Measurements from ENCODE around the gene EVA1B.

Gene EVA1B

GRCh38 chr1:36323636-36324352 lies at the start of gene EVA1B:
TSS of gene EVA1B (minus strand) at chr1:36323645. CDS start at chr1:36323037, 608 bp downstream.
- peak; percentile 27 for DNase-seq (ENCODE audit: low spot score)

- DNase-seq (ENCODE audit: low spot score), result no peak
These were observed 49.2 kb upstream of the EVA1B start for GRCh38 chr1:36372617-36373016.

- peak; percentile 82 for DNase-seq (ENCODE audit: low spot score)
These were observed 45.8 kb upstream of the EVA1B start for GRCh38 chr1:36369061-36369861.

- DNase-seq (ENCODE audit: low spot score), result no peak
These were observed 44.4 kb upstream of the EVA1B start for GRCh38 chr1:36367798-36368197.

GRCh38 chr1:36367066-36367465 lies 43.6 kb upstream of the EVA1B start:
- DNase-seq (ENCODE audit: low spot score), result no peak

- no peak for DNase-seq (ENCODE audit: low spot score)
These were observed 42.7 kb upstream of the EVA1B start for GRCh38 chr1:36366091-36366661.

GRCh38 chr1:36365381-36365780 lies 41.9 kb upstream of the EVA1B start:
- no peak for DNase-seq (ENCODE audit: low spot score)

- no peak for DNase-seq (ENCODE audit: low spot score)
These were observed 36.6 kb upstream of the EVA1B start for GRCh38 chr1:36359911-36360550.

- DNase-seq (ENCODE audit: low spot score), result no peak
These were observed 35.9 kb upstream of the EVA1B start for GRCh38 chr1:36359383-36359782.

- no peak for DNase-seq (ENCODE audit: low spot score)
These were observed 35.2 kb upstream of the EVA1B start for GRCh38 chr1:36358514-36359084.

GRCh38 chr1:36355811-36356210 lies 32.4 kb upstream of the EVA1B start:
- DNase-seq (ENCODE audit: low spot score), result no peak

GRCh38 chr1:36354486-36354885 lies 31.0 kb upstream of the EVA1B start:
- DNase-seq (ENCODE audit: low spot score), result no peak

GRCh38 chr1:36352910-36353878 lies 29.7 kb upstream of the EVA1B start:
- DNase-seq (ENCODE audit: low spot score), result no peak

GRCh38 chr1:36352125-36352909 lies 28.9 kb upstream of the EVA1B start:
- no peak for DNase-seq (ENCODE audit: low spot score)

- no peak for DNase-seq (ENCODE audit: low spot score)
These were observed 28.0 kb upstream of the EVA1B start for GRCh38 chr1:36351227-36351977.

GRCh38 chr1:36350659-36351226 lies 27.3 kb upstream of the EVA1B start:
- DNase-seq (ENCODE audit: low spot score), result no peak

GRCh38 chr1:36349839-36350238 lies 26.4 kb upstream of the EVA1B start:
- no peak for DNase-seq (ENCODE audit: low spot score)

GRCh38 chr1:36349241-36349671 lies 25.8 kb upstream of the EVA1B start:
- no peak for DNase-seq (ENCODE audit: low spot score)

GRCh38 chr1:36346741-36347370 lies 23.4 kb upstream of the EVA1B start:
- DNase-seq (ENCODE audit: low spot score), result no peak

Data from COLO829 (cell line).